ENCODE results near the gene UBE2V1. TPM values are rescaled to one million over a fixed set of nuclear protein-coding genes. Genes with fewer than 3 reads are reported as not detected.

UBE2V1 gene
- total and polyA plus RNA-seq, 2 of the 13 experiments (the other 11 are each of a cell fraction or from before 2014, with no cell fraction given): 81.3 to 132 TPM

DNA sequence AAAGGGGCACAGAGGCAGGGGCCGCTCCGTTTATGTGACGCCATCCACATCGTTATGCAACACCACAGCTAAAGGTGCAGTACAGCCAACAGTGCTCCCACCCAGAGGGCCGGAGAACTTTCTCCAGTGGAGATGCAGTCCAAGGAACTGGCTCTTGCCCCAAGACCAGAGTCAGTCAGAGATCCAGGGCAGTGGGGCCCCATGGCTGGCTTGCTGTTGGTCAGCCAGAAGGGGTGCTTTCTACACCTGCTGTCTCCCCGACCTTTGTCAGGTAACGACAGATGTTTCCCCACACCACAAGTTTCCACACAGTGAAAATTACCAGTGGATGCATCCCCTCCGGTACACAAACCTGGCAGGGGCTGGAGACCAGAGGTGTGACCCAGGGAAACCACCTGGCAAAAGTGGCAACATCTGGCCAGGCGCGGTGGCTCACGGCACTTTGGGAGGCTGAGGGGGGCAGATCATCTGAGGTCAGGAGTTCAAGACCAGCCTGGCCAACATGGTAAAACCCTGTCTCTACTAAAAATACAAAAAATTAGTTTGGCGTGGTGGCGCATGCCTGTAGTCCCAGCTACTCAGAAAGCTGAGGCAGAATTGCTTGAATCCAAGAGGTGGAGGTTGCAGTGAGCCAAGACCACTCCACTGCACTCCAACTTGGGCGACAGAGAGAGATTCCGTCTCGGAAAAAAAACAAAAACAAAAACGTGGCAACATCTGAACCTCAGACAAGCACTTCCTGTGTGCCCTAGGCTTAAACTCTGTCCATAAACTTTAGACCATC lies 34.9 kb downstream of the UBE2V1 start (continued):
- TF ChIP-seq, protein P1, sequence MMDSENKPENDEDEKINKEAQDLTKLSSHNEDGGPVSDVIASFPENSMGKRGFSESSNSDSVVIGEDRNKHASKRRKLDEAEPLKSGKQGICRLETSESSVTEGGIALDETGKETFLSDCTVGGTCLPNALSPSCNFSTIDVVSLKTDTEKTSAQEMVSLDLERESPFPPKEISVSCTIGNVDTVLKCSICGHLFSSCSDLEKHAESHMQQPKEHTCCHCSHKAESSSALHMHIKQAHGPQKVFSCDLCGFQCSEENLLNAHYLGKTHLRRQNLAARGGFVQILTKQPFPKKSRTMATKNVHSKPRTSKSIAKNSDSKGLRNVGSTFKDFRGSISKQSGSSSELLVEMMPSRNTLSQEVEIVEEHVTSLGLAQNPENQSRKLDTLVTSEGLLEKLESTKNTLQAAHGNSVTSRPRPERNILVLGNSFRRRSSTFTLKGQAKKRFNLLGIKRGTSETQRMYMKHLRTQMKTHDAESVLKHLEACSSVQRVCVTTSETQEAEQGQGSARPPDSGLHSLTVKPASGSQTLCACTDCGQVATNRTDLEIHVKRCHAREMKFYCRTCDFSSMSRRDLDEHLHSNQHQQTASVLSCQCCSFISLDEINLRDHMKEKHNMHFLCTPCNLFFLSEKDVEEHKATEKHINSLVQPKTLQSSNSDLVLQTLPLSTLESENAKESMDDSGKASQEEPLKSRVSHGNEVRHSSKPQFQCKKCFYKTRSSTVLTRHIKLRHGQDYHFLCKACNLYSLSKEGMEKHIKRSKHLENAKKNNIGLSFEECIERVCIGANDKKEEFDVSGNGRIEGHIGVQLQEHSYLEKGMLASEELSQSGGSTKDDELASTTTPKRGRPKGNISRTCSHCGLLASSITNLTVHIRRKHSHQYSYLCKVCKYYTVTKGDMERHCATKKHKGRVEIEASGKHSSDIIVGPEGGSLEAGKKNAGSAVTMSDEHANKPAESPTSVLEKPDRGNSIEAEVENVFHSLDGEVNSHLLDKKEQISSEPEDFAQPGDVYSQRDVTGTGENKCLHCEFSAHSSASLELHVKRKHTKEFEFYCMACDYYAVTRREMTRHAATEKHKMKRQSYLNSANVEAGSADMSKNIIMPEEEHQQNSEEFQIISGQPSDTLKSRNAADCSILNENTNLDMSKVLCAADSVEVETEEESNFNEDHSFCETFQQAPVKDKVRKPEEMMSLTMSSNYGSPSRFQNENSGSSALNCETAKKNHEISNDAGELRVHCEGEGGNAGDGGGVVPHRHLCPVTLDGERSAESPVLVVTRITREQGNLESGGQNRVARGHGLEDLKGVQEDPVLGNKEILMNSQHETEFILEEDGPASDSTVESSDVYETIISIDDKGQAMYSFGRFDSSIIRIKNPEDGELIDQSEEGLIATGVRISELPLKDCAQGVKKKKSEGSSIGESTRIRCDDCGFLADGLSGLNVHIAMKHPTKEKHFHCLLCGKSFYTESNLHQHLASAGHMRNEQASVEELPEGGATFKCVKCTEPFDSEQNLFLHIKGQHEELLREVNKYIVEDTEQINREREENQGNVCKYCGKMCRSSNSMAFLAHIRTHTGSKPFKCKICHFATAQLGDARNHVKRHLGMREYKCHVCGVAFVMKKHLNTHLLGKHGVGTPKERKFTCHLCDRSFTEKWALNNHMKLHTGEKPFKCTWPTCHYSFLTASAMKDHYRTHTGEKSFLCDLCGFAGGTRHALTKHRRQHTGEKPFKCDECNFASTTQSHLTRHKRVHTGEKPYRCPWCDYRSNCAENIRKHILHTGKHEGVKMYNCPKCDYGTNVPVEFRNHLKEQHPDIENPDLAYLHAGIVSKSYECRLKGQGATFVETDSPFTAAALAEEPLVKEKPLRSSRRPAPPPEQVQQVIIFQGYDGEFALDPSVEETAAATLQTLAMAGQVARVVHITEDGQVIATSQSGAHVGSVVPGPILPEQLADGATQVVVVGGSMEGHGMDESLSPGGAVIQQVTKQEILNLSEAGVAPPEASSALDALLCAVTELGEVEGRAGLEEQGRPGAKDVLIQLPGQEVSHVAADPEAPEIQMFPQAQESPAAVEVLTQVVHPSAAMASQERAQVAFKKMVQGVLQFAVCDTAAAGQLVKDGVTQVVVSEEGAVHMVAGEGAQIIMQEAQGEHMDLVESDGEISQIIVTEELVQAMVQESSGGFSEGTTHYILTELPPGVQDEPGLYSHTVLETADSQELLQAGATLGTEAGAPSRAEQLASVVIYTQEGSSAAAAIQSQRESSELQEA (CRISPR knock-in tag; IDR thresholded peaks at IDR 0.05; ENCODE audit: not compliant biosample characterization): no peak
- TF ChIP-seq AGO2 (optimal IDR thresholded peaks at IDR 0.05; ENCODE audit: low read depth, low read length): no peak
- no peak for TF ChIP-seq ZNF570 (CRISPR knock-in tag; IDR thresholded peaks at IDR 0.05; ENCODE audit: borderline replicate concordance)
- no peak for TF ChIP-seq MAZ (IDR thresholded peaks at IDR 0.05; ENCODE audit: borderline replicate concordance, low read depth, low read length)
- TF ChIP-seq MAZ (CRISPR knock-in tag; IDR thresholded peaks at IDR 0.05; ENCODE audit: low read depth): no peak
- TF ChIP-seq, protein P2, sequence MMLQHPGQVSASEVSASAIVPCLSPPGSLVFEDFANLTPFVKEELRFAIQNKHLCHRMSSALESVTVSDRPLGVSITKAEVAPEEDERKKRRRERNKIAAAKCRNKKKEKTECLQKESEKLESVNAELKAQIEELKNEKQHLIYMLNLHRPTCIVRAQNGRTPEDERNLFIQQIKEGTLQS (CRISPR knock-in tag; IDR thresholded peaks at IDR 0.05): no peak
- TF ChIP-seq ATM (IDR thresholded peaks at IDR 0.05; ENCODE audit: borderline replicate concordance): no peak
- no peak for TF ChIP-seq SKI (IDR thresholded peaks at IDR 0.05; ENCODE audit: partially characterized antibody)
- TF ChIP-seq NR1H2 (CRISPR knock-in tag; IDR thresholded peaks at IDR 0.05; ENCODE audit: borderline replicate concordance, low read depth): peak; percentile 63; the same call in 1 of the 2 replicates
- no peak for TF ChIP-seq PHF5A (CRISPR knock-in tag; IDR thresholded peaks at IDR 0.05; ENCODE audit: low read depth, unreplicated experiment)
- no peak for TF ChIP-seq ZNF703 (CRISPR knock-in tag; IDR thresholded peaks at IDR 0.05; ENCODE audit: borderline replicate concordance)
- 0 out of 2 replicates have a peak, but pooled peaks have one; percentile 33 for TF ChIP-seq RXRA (CRISPR knock-in tag; IDR thresholded peaks at IDR 0.05)
- TF ChIP-seq THAP11 (CRISPR knock-in tag; IDR thresholded peaks at IDR 0.05): no peak
- TF ChIP-seq, protein P3, sequence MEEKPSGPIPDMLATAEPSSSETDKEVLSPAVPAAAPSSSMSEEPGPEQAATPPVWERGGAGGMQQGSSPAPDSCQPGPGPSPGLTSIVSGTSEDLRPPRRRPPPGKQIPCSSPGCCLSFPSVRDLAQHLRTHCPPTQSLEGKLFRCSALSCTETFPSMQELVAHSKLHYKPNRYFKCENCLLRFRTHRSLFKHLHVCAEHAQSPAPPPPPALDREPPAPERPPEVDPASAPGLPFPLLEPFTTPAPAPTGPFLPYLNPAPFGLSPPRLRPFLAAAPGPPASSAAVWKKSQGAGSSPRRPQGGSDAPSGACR (CRISPR knock-in tag; IDR thresholded peaks at IDR 0.05): no peak
- no peak for TF ChIP-seq JUN (CRISPR knock-in tag; IDR thresholded peaks at IDR 0.05)
- no peak for TF ChIP-seq MLLT10 (CRISPR knock-in tag; IDR thresholded peaks at IDR 0.05)
- TF ChIP-seq, protein P4, sequence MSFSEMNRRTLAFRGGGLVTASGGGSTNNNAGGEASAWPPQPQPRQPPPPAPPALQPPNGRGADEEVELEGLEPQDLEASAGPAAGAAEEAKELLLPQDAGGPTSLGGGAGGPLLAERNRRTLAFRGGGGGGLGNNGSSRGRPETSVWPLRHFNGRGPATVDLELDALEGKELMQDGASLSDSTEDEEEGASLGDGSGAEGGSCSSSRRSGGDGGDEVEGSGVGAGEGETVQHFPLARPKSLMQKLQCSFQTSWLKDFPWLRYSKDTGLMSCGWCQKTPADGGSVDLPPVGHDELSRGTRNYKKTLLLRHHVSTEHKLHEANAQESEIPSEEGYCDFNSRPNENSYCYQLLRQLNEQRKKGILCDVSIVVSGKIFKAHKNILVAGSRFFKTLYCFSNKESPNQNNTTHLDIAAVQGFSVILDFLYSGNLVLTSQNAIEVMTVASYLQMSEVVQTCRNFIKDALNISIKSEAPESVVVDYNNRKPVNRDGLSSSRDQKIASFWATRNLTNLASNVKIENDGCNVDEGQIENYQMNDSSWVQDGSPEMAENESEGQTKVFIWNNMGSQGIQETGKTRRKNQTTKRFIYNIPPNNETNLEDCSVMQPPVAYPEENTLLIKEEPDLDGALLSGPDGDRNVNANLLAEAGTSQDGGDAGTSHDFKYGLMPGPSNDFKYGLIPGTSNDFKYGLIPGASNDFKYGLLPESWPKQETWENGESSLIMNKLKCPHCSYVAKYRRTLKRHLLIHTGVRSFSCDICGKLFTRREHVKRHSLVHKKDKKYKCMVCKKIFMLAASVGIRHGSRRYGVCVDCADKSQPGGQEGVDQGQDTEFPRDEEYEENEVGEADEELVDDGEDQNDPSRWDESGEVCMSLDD (CRISPR knock-in tag; IDR thresholded peaks at IDR 0.05; ENCODE audit: borderline replicate concordance): no peak
- TF ChIP-seq ZNF446 (CRISPR knock-in tag; IDR thresholded peaks at IDR 0.05): no peak
